Mesothelial cell of epicardium (in vitro differentiated cells): Measurements from ENCODE around the gene FSHR. TPM values are rescaled to one million over a fixed set of nuclear protein-coding genes. Genes with fewer than 3 reads are reported as not detected.

Source experiments
- DNase-seq, 2 experiments: peaks; one replicate each; pipeline ENCODE4 v3.0.0; 2021; ENCODE audit warnings: low spot score in 2 of 2; ENCODE audit not compliant: unreplicated experiment in 2 of 2
- H3K27ac Mint-ChIP-seq: 2 replicates; pipeline ENCODE4 v1.8.0; 2021; ENCODE audit warnings: mixed read lengths
- H3K27me3 Mint-ChIP-seq: 2 replicates; pipeline ENCODE4 v1.8.0; 2021; ENCODE audit warnings: low read depth, mixed read lengths
- H3K36me3 Mint-ChIP-seq: 2 replicates; pipeline ENCODE4 v1.8.0; 2021; ENCODE audit warnings: mixed read lengths
- H3K4me1 Mint-ChIP-seq: 2 replicates; pipeline ENCODE4 v1.8.0; 2021; ENCODE audit warnings: mixed read lengths
- H3K4me3 Mint-ChIP-seq: 2 replicates; pipeline ENCODE4 v1.8.0; 2021; ENCODE audit warnings: mild to moderate bottlenecking, moderate library complexity, mixed read lengths
- H3K9me3 Mint-ChIP-seq: 2 replicates; pipeline ENCODE4 v1.8.0; 2021; ENCODE audit warnings: mixed read lengths
- CTCF ChIP-seq: fragments of 200-600 bp; sonication (generic); IDR thresholded peaks from one replicate; pipeline ENCODE4 v1.5.0; 2021; ENCODE audit warnings: antibody characterized with exemption; ENCODE audit not compliant: unreplicated experiment
- total RNA-seq: library from RNA; stranded (reverse); gene quantifications from 3 replicates; pipeline ENCODE4 v1.2.1, GENCODE V29; 2021

Gene FSHR
- total RNA-seq, 1 donor from 2014 or later = not detected

DNA sequence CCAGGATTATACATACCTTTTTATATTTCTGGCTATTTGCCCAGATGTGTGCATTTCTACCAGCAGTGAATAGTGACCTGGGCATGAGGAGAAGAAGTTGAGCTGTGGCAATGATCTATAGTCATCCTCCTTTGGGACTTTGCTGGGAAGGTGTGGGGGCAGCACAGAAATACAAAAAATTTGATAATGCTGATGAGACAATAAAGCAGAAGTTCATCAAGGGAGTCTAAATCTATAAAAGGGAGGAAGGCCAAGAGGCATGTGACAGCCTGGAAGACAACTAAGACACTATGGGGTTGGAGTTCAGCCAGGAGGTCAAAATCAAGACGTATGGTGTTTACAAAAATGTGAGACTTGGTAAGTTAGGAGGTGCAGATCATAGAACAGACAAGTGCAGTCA, 52.2 kb downstream of the FSHR start:
- Mint-ChIP-seq H3K36me3 (no peaks in the 10 kb centered on the region), H3K27me3 (peaks cover 8% of the 10 kb centered on the region), H3K9me3 (peaks cover 4% of the 10 kb centered on the region), H3K4me3 (no peak overlapping the region), H3K4me1 (no peaks in the 10 kb centered on the region), H3K27ac (no peak overlapping the region)
- DNase-seq = no peak
- TF ChIP-seq CTCF = no peak

DNA sequence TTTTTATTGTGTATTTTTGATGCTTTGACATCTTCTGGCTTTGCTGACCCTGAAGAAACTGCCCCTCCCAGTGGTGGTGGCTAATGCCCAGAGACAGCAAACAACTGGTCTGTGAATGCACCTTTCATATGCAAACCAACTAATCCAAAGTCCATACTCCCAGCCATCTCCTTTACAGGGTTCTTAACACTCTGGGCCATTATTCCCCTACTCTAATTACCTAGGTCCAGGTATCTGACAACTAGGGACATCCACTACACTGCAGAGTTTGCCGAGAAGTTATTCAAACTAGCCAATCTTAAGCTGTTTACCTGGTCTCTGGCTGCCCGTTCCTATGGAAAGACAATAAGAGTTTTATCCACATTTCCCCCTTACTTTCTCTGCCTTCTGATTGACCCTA, 73.6 kb downstream of the FSHR start:
- TF ChIP-seq CTCF = no peak
- DNase-seq = no peak
- Mint-ChIP-seq H3K36me3 (peaks cover 1% of the 10 kb centered on the region), H3K27ac (no peak overlapping the region), H3K4me3 (no peak overlapping the region), H3K9me3 (peaks cover 28% of the 10 kb centered on the region), H3K4me1 (no peaks in the 10 kb centered on the region), H3K27me3 (no peaks in the 10 kb centered on the region)

DNA sequence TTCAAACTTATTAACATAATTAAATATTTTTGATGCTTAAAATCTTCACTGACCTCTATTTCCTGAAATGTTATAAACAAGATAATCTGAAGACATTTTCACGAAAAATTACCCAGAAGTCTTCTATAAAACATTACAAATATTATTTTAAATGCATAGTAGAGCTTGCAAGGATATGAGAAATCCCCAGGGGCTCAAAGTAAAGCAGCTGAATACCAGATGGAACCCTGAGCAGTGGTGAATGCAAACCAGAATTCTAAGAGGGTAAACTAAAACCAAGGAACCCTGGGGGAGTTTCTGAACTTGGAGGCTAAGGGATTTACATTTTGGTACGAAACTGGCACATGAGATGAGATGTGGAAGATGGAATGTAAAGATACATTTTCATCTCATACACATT, 83.6 kb downstream of the FSHR start:
- TF ChIP-seq CTCF = no peak
- peaks cover 21% of the 10 kb centered on the region for H3K9me3 Mint-ChIP-seq
- H3K36me3 Mint-ChIP-seq = no peaks in the 10 kb centered on the region
- H3K4me1 Mint-ChIP-seq = no peaks in the 10 kb centered on the region
- DNase-seq = no peak
- H3K27ac Mint-ChIP-seq = no peak overlapping the region
- peaks cover 5% of the 10 kb centered on the region for H3K27me3 Mint-ChIP-seq
- H3K4me3 Mint-ChIP-seq = no peak overlapping the region

- Mint-ChIP-seq H3K9me3 (peaks cover 19% of the 10 kb centered on the region), H3K4me1 (no peaks in the 10 kb centered on the region), H3K27ac (no peak overlapping the region), H3K36me3 (no peaks in the 10 kb centered on the region), H3K4me3 (no peak overlapping the region), H3K27me3 (peaks cover 5% of the 10 kb centered on the region)
- no peak for TF ChIP-seq CTCF
- no peak for DNase-seq
Measured at GRCh38 chr2:49069829-49070228, 84.5 kb downstream of the FSHR start.

- Mint-ChIP-seq H3K4me1 (no peaks in the 10 kb centered on the region), H3K27me3 (peaks cover 6% of the 10 kb centered on the region), H3K27ac (no peak overlapping the region), H3K9me3 (peaks cover 7% of the 10 kb centered on the region), H3K4me3 (no peak overlapping the region), H3K36me3 (no peaks in the 10 kb centered on the region)
- DNase-seq = no peak
- TF ChIP-seq CTCF = no peak
Measured at GRCh38 chr2:49068613-49069012, 85.7 kb downstream of the FSHR start.

DNA sequence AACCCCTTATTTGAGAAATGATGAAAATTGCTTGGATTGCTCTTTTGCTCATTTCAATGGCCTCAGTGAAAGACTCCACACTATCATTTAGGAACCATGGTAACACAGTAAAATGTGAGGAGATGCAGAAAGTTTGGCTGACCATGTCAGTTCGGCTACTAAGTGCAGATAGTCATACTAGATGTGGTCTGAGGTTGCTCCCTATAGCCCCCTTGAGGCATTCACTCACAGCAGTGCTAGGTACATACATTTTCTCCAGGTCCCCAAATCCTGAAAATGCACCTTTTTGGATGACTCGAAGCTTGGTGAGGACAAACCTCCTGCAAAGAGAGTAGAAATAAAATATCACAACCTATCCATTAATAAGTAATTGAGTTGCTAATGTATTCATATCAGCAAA, 86.3 kb downstream of the FSHR start:
- H3K27me3 Mint-ChIP-seq = peaks cover 6% of the 10 kb centered on the region
- H3K36me3 Mint-ChIP-seq = no peaks in the 10 kb centered on the region
- no peak for DNase-seq
- TF ChIP-seq CTCF = no peak
- H3K27ac Mint-ChIP-seq = no peak overlapping the region
- H3K9me3 Mint-ChIP-seq = peaks cover under 1% of the 10 kb centered on the region
- no peak overlapping the region for H3K4me3 Mint-ChIP-seq
- no peaks in the 10 kb centered on the region for H3K4me1 Mint-ChIP-seq
